ENCODE results near the gene KRT10.
"Not testable (repeated sequence)": the region's sequence is repeated elsewhere in the genome, so short reads cannot be mapped to it uniquely, and the experiment has no call there.

The KRT10 gene

DNA sequence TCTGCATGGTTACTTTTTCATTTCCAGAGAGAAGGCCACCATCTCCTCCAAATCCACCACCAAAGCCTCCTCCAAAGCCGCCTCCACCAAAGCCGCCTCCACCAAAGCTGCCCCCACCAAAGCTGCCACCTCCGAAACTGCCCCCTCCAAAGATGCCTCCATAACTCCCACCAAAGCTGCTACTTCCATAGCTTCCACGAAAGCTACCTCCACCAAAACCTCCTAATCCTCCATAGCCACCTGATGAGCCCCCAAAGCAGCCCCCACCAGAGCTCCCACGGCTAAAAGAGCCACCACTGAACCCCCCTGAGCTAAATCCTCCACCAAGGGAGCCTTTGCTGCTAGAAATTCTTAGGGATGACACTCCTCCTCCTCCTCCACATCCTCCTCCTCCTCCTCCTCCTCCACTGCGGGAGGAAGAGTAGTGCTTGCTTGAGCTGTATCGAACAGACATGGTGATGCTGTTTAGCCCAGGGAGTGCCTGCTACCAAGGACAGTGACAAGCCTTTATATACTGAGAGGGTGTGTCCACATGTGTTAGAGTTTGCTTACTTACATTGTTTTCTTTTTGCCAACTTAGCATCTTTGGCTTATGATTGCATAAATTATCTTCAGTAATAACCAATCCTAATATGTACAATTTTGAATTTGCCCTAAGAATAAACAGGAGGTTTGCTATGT lies at the start of gene KRT10:
TSS of gene KRT10 (minus strand) at position 483 of the 681 bp plus-strand sequence. CDS start at position 454, 29 bp downstream.
- Histone ChIP-seq H3K4me1 (ENCODE audit: control insufficient read depth, insufficient read depth, low read length) (peaks cover 5% of the 10 kb centered on the region), H3K27me3 (ENCODE audit: control insufficient read depth, insufficient read depth, low read length) (no peaks in the 10 kb centered on the region), H3K4me3 (ENCODE audit: low read length) (no peak within 1 kb of the TSS), H3K27ac (ENCODE audit: low read depth, low read length) (no peak within 1 kb of the TSS), H3K9ac (ENCODE audit: low read length) (no peak within 1 kb of the TSS), H3K36me3 (ENCODE audit: control insufficient read depth, insufficient read depth, low read length) (peaks cover 2% of the 10 kb centered on the region)

DNA sequence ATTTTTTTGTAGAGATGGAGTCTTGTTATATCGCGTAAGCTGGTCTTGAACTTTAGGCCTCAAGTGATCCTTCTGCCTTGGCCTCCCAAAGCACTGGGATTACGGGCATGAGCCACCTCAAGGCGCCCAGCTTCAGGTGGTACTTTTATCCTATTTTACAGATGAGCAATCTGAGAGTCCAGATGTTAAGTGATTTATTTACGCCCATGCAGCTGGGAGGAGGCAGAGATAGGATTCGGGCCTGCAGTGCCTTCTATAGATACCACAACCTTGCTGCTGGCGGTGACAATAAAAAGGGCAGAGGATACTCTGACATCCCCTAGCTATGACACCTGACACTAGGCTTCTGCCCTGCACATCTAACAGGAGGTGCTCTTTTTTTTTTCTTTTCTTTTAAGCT lies 48.9 kb upstream of the KRT10 start:
- Histone ChIP-seq H3K27me3 (ENCODE audit: control insufficient read depth, insufficient read depth, low read length) (peaks cover 3% of the 10 kb centered on the region), H3K36me3 (ENCODE audit: control insufficient read depth, insufficient read depth, low read length) (no peaks in the 10 kb centered on the region), H3K27ac (ENCODE audit: low read depth, low read length) (no peak overlapping the region), H3K4me1 (ENCODE audit: control insufficient read depth, insufficient read depth, low read length) (no peaks in the 10 kb centered on the region), H3K4me3 (ENCODE audit: low read length) (no peak overlapping the region), H3K9ac (ENCODE audit: low read length) (no peak overlapping the region)

DNA sequence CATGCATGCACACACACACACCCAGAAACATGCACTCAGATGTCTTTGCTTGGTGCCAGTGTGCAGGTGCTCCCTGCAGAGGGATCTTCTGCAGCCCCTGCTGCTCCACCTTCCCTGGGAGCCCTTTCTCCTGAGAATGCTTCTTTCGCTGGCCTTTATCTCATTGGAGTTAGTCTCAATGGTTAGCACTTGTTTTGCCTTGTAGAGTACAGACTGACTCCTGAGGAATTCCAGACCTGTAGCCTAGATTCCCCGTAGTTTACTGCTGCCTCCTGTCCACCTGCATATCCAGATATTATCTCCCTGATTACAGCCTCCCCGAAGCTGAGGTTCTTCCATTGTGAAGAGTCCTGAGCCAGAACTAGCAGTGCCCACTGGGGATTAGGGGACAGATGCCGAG lies 47.7 kb upstream of the KRT10 start:
- H3K4me1 ChIP-seq (ENCODE audit: control insufficient read depth, insufficient read depth, low read length) = no peaks in the 10 kb centered on the region
- no peak overlapping the region for H3K9ac ChIP-seq (ENCODE audit: low read length)
- H3K27me3 ChIP-seq (ENCODE audit: control insufficient read depth, insufficient read depth, low read length) = peaks cover 3% of the 10 kb centered on the region
- no peak overlapping the region for H3K27ac ChIP-seq (ENCODE audit: low read depth, low read length)
- no peaks in the 10 kb centered on the region for H3K36me3 ChIP-seq (ENCODE audit: control insufficient read depth, insufficient read depth, low read length)
- H3K4me3 ChIP-seq (ENCODE audit: low read length) = no peak overlapping the region

DNA sequence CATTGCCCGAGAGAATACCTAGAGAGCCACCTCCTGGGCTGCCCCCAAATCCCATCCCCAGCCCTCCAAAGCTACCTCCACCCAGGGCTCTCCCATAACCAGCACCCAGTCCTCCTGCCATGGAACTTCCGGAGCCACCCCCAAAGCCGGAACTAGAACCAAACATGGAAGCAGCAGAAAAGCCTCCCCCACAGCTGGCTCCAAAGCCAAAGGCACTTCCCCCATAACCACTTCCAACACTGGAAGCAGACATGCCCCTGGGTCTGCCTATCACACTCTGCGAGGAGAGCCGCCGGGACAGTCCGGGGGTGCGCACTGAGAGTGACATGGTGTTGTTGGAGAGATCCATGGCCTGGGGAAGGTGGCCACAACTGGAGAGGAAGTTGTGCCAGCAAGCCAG lies 44.4 kb upstream of the KRT10 start, which contains the start of gene KRT12:
TSS of gene KRT12 (minus strand) at position 386 of the 400 bp plus-strand sequence. CDS start at position 349, 37 bp downstream.
- Histone ChIP-seq H3K27ac (ENCODE audit: low read depth, low read length) (no peak within 1 kb of the TSS), H3K36me3 (ENCODE audit: control insufficient read depth, insufficient read depth, low read length) (no peaks in the 10 kb centered on the region), H3K4me3 (ENCODE audit: low read length) (no peak within 1 kb of the TSS), H3K9ac (ENCODE audit: low read length) (no peak within 1 kb of the TSS), H3K4me1 (ENCODE audit: control insufficient read depth, insufficient read depth, low read length) (no peaks in the 10 kb centered on the region), H3K27me3 (ENCODE audit: control insufficient read depth, insufficient read depth, low read length) (peaks cover 3% of the 10 kb centered on the region)

DNA sequence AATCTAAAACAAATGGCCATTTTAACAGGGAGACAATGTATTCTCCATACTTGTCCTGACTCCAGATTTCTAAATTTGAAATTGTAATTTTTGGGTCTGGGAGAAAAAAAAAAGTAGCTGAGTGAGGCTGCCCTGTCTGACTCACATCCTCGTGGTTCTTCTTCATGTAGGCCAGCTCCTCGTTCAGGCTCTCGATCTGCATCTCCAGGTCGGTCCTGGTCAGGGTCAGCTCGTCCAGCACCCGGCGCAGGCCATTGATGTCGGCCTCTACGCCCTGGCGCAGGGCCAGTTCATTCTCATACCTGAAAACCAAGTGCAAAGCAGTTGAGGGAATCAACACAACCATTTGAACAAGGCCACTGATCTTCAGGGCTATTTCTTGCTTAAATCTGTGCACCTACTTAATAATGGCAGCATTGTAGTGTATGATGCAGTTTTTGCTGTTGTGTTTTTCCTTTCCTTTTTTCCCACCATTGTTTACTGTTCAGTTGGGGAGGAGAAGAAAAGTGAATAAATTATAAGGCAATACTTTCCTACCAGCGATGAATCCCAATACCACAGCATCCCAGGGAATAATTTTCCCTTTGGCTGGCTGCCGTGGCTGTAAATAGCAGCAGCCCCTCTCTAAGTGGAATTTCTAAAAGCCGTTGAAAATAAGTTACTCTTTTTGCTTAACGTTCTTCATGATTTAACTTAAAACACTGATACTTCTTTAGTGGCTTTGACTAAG lies 42.4 kb upstream of the KRT10 start:
- H3K27me3 ChIP-seq (ENCODE audit: control insufficient read depth, insufficient read depth, low read length) = peaks cover 3% of the 10 kb centered on the region
- no peak overlapping the region for H3K4me3 ChIP-seq (ENCODE audit: low read length)
- no peak overlapping the region for H3K27ac ChIP-seq (ENCODE audit: low read depth, low read length)
- H3K9ac ChIP-seq (ENCODE audit: low read length) = no peak overlapping the region
- H3K4me1 ChIP-seq (ENCODE audit: control insufficient read depth, insufficient read depth, low read length) = no peaks in the 10 kb centered on the region
- no peaks in the 10 kb centered on the region for H3K36me3 ChIP-seq (ENCODE audit: control insufficient read depth, insufficient read depth, low read length)

DNA sequence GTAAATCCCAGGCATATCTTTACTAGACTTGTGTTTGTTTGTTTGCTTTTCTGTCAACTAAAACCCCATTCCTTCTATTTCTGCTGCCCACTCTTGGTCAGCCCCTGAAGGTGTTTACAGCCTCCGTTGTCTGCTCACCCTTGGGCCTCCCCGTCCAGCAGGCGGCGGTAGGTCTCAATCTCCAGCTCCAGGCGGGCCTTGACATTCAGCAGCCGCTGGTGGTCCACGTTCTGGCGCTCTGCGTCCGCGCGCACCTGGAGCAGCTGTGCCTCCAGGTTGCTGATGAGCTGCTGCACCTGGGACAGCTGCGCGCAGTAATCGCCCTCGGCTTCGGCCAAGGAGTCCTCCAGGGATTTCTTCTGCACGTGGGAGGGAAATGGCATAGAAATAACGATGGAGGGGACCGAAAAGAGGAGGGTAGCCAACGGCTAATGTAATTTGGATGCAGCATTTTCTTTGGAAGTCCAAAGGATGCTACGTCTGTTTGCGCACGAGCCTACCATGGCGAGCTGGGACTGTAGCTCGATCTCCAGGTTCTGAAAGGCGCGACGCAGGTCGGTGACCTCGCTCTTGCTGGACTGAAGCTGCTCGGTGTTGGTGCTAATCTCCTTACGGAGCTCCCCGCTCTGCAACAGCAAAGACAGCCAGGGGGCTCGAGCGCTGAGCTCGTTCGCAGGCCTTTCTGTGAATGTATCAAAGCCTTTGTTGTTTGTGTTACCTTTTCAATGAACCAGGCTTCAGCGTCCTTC lies 40.7 kb upstream of the KRT10 start:
- no peak overlapping the region for H3K27ac ChIP-seq (ENCODE audit: low read depth, low read length)
- H3K4me1 ChIP-seq (ENCODE audit: control insufficient read depth, insufficient read depth, low read length) = no peaks in the 10 kb centered on the region
- H3K4me3 ChIP-seq (ENCODE audit: low read length) = no peak overlapping the region
- H3K9ac ChIP-seq (ENCODE audit: low read length) = no peak overlapping the region
- H3K36me3 ChIP-seq (ENCODE audit: control insufficient read depth, insufficient read depth, low read length) = no peaks in the 10 kb centered on the region
- H3K27me3 ChIP-seq (ENCODE audit: control insufficient read depth, insufficient read depth, low read length) = peaks cover 3% of the 10 kb centered on the region

DNA sequence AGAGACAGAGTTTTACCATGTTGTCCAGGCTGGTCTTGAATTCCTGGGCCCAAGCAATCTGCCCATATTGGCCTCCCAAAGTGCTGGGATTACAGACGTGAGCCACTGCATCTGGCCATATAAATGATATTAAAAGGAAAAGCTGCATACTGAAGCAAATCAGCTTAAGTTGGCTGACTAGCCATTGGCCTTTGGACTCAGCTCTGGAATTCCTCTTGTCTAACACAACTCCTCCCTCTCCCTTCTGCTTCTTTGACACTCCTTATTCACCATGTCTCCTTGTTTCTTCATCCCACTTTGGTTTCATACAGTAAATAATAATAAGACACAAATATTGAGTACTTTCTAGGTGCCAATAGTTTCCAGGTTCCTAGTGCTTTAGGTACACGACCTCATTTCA lies 37.1 kb upstream of the KRT10 start:
- no peaks in the 10 kb centered on the region for H3K27me3 ChIP-seq (ENCODE audit: control insufficient read depth, insufficient read depth, low read length)
- H3K4me3 ChIP-seq (ENCODE audit: low read length) = no peak overlapping the region
- H3K27ac ChIP-seq (ENCODE audit: low read depth, low read length) = no peak overlapping the region
- no peaks in the 10 kb centered on the region for H3K36me3 ChIP-seq (ENCODE audit: control insufficient read depth, insufficient read depth, low read length)
- no peaks in the 10 kb centered on the region for H3K4me1 ChIP-seq (ENCODE audit: control insufficient read depth, insufficient read depth, low read length)
- H3K9ac ChIP-seq (ENCODE audit: low read length) = no peak overlapping the region

DNA sequence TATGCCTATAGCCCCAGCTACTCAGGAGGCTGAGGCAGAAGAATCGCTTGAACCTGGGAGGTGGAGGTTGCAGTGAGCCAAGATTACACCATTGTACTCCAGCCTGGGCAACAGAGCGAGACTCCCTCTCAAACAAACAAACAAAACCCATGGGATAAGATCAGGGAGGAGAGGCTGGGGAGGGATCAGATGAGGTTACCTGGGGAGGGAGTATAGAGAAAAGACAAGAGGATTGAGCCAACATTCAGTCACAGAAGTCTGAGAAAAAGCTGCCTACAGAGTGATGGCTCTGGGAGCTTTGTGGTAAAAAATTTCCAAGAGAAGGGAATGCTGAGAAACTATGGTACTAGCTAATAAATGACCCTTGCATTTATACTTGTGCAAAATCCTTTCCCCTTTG lies 36.3 kb upstream of the KRT10 start:
- H3K4me1 ChIP-seq (ENCODE audit: control insufficient read depth, insufficient read depth, low read length); H3K27me3 ChIP-seq (ENCODE audit: control insufficient read depth, insufficient read depth, low read length); H3K9ac ChIP-seq (ENCODE audit: low read length); H3K4me3 ChIP-seq (ENCODE audit: low read length); H3K36me3 ChIP-seq (ENCODE audit: control insufficient read depth, insufficient read depth, low read length); H3K27ac ChIP-seq (ENCODE audit: low read depth, low read length): not testable (repeated sequence)

DNA sequence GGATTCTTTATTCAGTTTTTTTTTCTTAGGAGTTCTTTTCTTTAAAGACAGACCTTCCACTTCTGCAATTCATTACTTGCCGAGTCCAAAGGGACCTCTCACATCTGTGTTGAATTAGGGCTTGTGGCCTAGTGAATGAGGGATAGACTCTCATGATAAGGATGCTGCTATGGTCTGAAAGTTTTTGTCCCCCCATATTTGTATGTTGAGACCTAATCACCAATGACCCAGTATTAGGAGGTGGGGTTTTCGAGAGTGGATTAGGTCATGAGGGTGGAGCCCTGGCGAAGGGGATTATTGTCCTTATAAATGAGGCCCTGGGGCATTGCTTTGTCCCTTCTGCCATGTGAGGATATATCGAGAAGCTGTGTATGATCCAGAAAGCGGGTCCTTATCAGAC lies 35.1 kb upstream of the KRT10 start:
- Histone ChIP-seq H3K36me3 (ENCODE audit: control insufficient read depth, insufficient read depth, low read length) (no peaks in the 10 kb centered on the region), H3K27me3 (ENCODE audit: control insufficient read depth, insufficient read depth, low read length) (no peaks in the 10 kb centered on the region), H3K4me1 (ENCODE audit: control insufficient read depth, insufficient read depth, low read length) (no peaks in the 10 kb centered on the region), H3K27ac (ENCODE audit: low read depth, low read length) (no peak overlapping the region), H3K9ac (ENCODE audit: low read length) (no peak overlapping the region), H3K4me3 (ENCODE audit: low read length) (no peak overlapping the region)

DNA sequence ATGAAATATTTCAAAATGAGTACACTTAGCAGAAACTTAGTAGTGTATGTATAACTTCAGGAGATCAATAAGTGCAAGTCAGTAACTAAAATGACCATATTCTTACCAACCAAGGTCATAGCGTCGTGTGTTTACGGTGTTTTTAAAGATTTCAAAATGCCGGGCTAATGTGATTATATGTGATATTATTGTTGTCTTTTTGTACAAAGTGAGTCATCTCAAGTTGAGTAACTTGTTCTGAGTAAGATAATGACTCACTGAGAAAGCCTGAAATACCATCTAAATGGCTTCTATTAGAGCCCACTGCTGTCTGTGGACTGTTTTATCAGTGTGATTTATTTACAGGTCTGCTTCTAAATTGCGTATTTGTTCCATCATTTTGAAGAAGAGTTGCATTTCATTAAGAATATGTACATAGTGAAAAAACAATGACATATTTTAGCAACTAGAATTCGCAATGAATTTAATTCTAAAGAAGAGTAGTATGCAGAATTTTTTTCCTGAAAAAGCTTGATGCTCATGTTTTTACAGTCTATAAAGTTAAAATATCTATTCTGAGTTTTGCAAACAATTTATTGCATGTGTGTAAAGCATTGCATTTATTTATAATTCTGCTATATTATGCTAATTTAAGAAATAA lies 31.9 kb upstream of the KRT10 start:
- H3K4me1 ChIP-seq (ENCODE audit: control insufficient read depth, insufficient read depth, low read length) = no peaks in the 10 kb centered on the region
- no peaks in the 10 kb centered on the region for H3K36me3 ChIP-seq (ENCODE audit: control insufficient read depth, insufficient read depth, low read length)
- no peaks in the 10 kb centered on the region for H3K27me3 ChIP-seq (ENCODE audit: control insufficient read depth, insufficient read depth, low read length)
- no peak overlapping the region for H3K9ac ChIP-seq (ENCODE audit: low read length)
- no peak overlapping the region for H3K4me3 ChIP-seq (ENCODE audit: low read length)
- H3K27ac ChIP-seq (ENCODE audit: low read depth, low read length) = no peak overlapping the region

DNA sequence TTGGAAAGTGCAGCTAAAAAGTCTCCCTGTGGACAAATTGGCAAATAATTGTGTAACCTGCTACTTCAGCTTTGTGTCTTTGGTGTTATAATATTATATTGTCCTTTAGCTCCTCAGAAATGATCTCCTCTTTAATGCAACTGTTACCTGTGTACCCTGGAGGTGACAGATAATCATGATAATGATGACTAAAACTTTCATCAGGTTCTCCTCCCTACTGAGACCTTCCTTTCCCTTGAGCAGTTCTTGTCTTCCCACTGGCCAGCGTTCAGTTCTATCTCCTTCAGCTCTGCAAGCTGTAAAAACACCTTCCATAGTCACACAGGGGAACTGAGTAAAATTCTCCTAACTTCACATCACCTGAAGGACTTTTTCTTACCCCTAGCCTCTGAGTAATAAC lies 29.9 kb upstream of the KRT10 start:
- H3K4me1 ChIP-seq (ENCODE audit: control insufficient read depth, insufficient read depth, low read length) = no peaks in the 10 kb centered on the region
- H3K27ac ChIP-seq (ENCODE audit: low read depth, low read length) = no peak overlapping the region
- H3K36me3 ChIP-seq (ENCODE audit: control insufficient read depth, insufficient read depth, low read length) = no peaks in the 10 kb centered on the region
- H3K9ac ChIP-seq (ENCODE audit: low read length) = no peak overlapping the region
- H3K4me3 ChIP-seq (ENCODE audit: low read length) = no peak overlapping the region
- H3K27me3 ChIP-seq (ENCODE audit: control insufficient read depth, insufficient read depth, low read length) = no peaks in the 10 kb centered on the region

DNA sequence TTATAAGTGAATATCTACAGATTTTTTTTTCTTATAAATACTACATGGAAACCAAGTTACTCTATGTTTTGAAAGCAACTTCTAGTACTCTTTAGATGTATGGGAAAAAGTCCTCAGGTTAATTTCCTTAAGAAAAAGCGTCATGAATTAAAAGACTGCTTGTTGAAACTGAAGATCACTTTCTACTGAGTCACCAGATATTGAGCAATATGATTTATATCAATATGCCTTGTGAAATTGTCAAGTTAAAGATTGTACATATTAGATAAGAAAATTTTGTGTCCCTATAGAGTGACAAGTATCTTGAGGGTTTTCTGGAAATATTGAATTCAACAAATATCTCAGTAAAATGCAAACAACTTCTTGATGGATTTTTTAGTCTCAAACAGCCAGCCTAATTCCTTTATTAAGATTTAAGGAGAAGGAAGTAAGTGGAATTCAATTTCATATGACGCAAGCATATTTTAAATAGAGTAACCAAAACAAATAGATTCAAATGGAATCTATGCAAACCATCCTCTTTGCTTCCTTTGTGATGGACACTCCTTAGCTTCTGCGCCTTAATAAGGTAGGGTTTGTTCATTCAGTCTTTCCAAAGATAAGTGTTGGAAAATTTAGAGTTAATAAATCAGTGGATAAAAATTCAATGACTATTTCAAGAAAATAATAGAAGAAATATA lies 28.0 kb upstream of the KRT10 start:
- Histone ChIP-seq H3K36me3 (ENCODE audit: control insufficient read depth, insufficient read depth, low read length) (no peaks in the 10 kb centered on the region), H3K9ac (ENCODE audit: low read length) (no peak overlapping the region), H3K4me1 (ENCODE audit: control insufficient read depth, insufficient read depth, low read length) (no peaks in the 10 kb centered on the region), H3K27ac (ENCODE audit: low read depth, low read length) (no peak overlapping the region), H3K27me3 (ENCODE audit: control insufficient read depth, insufficient read depth, low read length) (no peaks in the 10 kb centered on the region), H3K4me3 (ENCODE audit: low read length) (no peak overlapping the region)
